ENCODE measurements around the gene OSCP1.

DNA sequence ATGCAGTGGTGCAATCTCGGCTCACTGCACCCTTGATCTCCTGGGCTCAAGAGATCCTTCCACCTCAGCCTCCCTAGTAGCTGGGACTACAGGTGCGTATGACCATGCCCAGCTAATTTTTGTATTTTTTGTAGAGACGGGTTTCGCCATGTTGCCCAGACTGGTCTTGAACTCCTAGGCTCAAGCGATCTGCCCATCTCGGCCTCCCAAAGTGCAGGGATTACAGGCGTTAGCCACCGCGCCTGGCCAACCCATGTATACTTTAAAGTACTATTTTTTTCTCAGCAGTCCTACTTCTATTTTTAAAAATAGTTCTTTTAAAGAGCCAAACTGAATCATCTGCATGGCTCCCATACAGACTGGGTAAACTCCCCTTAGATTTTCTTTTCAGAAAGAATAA, 68.0 kb downstream of the OSCP1 start:
- TF ChIP-seq POLR2A (IDR thresholded peaks at IDR 0.05; ENCODE audit: low read depth, low read length), result no peak
- TF ChIP-seq CTCF (IDR thresholded peaks at IDR 0.05; ENCODE audit: extremely low read depth in 1 of 2, insufficient read depth in 1 of 2, low read depth in 1 of 2, low read length in 2 of 2), result no peak
- TF ChIP-seq EZH2 (IDR thresholded peaks at IDR 0.05; ENCODE audit: borderline replicate concordance, low read depth, low read length, severe bottlenecking), result no peak
- TF ChIP-seq POLR2AphosphoS5 (IDR thresholded peaks at IDR 0.05; ENCODE audit: insufficient read depth, low read depth, low read length), result no peak
- TF ChIP-seq MAX (IDR thresholded peaks at IDR 0.05; ENCODE audit: insufficient read depth, insufficient read length), result no peak

Data from endothelial cell of umbilical vein (primary cell).